VCaP (cell line): ENCODE results near the gene KNTC1.

Source experiments
- H3K27ac ChIP-seq: fragments of 450-650 bp; 2 replicates; pipeline ENCODE4 v1.5.1; 2017
- CTCF ChIP-seq: fragments of 450-650 bp; conservative IDR thresholded peaks from 2 replicates; pipeline ENCODE4 v1.5.1; 2017; ENCODE audit warnings: mild to moderate bottlenecking, moderate library complexity

The KNTC1 gene

GRCh38 chr12:122610207-122610606, 83.2 kb downstream of the KNTC1 start:
- no peak overlapping the region for H3K27ac ChIP-seq
- no peak for TF ChIP-seq CTCF

DNA sequence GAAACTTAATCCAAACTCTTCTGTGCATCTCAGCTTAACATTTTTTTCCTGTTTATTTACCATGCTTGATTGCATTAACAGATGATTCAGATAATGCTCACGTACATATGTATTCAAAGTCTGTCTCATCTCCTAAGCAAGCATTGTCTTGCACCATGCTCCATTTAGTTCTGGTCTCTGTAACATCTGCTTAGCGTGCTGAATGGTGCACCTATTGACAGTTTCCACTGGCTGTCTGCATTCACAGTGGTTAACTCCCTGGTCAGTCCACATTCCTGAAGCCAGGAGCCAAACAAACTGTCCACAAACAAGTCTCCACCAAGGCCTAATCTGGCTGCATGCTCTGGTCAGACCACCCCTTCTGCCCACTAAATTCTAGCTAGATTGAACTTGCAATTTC, 83.9 kb downstream of the KNTC1 start:
- TF ChIP-seq CTCF, result no peak
- H3K27ac ChIP-seq, result no peak overlapping the region

DNA sequence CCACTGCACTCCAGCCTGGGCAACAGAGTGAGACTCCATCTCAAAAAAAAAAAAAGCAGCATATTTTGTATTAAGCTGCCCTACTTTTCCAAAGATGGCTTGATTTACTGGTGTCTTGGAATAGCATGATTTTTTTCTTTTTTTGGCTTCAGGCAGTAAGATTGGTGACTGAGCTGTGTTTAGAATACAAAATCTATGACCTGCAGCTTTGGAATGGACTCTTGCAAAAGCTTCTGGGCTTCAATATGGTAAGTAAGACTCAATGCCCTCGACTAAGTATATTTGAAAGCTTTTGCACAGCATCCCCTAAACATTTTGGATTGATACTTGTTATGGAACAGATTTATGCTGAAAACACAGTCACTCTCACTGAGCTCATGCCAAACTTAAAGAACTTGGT, 87.8 kb downstream of the KNTC1 start:
- H3K27ac ChIP-seq, result no peak overlapping the region
- no peak for TF ChIP-seq CTCF

DNA sequence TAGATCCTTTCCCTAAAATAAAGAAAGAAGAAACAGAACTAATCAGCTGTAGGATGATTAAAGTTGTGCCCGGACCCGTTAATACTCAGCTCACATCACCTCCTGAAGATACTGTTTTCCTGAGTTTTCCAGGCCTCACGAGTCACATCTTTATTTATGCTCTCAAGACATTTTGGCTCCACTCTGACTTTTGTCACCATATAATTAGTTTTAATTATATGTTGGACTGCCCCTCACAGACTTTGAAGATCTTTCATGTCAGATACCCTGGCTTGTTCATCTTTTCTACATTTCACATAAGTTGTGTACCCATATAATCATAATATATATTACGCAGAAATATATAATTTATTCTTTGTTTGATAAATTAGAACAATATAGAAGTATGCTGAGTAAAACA, 88.7 kb downstream of the KNTC1 start:
- TF ChIP-seq CTCF, result no peak
- H3K27ac ChIP-seq, result no peak overlapping the region

- no peak overlapping the region for H3K27ac ChIP-seq
- no peak for TF ChIP-seq CTCF
Measured at GRCh38 chr12:122635471-122635870, 108.4 kb downstream of the KNTC1 start.

DNA sequence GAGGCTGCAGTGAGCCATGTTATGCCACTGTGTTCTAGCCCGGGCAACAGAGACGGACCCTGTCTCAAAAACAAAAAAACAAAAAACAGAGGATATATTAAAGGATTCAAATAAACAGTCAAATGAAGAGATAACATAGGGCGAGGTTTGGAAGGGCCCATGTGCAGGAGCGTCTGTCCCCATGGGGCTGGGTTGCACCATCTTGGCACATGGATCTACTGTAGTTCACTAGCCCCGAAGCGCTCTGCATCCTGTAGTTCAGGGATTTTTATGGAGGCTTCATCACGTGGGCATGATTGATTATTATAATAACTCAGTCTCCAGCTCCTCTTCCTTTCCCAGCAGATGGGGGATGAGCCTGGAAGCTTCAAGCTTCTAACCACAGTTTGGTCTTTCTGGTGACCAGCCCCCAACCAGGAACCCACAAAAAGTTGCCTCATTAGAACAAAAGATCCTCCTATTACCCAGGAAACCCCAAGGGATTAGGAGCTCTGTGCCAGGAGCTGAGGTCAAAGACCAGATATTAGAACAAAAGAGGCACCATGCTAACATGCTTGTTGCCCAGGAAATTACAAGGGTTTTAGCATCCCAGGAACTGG, 116.3 kb downstream of the KNTC1 start:
- no peak for TF ChIP-seq CTCF
- H3K27ac ChIP-seq, result no peak overlapping the region

- H3K27ac ChIP-seq, result no peak overlapping the region
Measured at GRCh38 chr12:122646517-122647217, 119.6 kb downstream of the KNTC1 start.

More at GRCh38 chr12:122646517-122647217, 119.6 kb downstream of the KNTC1 start:
- TF ChIP-seq CTCF, result no peak
